Heart left ventricle (tissue), 13 donors: ENCODE results near the gene WDR5B.

Source experiments
- POLR2A ChIP-seq, 2 donors: fragments of 450-650 bp; IDR thresholded peaks; one replicate each; pipeline ENCODE4 v1.6.1; 2017; ENCODE audit warnings: antibody characterized with exemption in 2 of 2, mild to moderate bottlenecking in 2 of 2, moderate library complexity in 2 of 2
- TF ChIP-seq, protein P1 (sequence below), 12 donors: fragments of 200-600 bp; sonication (generic) in 4 of 12; IDR thresholded peaks; one replicate each; pipeline versions ENCODE4 v1.5.0 to v1.8.0; 2018 to 2022; ENCODE audit warnings: antibody characterized with exemption in 12 of 12, mild to moderate bottlenecking in 5 of 12
- donor health status: ischemic (EF 13 %, LVEDD 7.1; RV severe dilation, severe dysfunction).
- donor health status: DM: no; HTN: yes; CAD: no.
- donor health status: DM: no; HTN: no; CAD: no.
- donor health status: ischemic (EF 25% LVEDD 6.9; RV normal size, moderate dysfunction).
- donor health status: ischemic (EF 25% LVEDD 5.7; RV mildly dilated, moderate dysfunction).
- donor health status: ischemic (EF 35%, LVEDD 5.7; RV mildly dilated, moderate dysfunction).
- donor health status: nonischemic (EF 11% LVEDD 7.7; RV severe dilation, severe dysfunction).
- donor health status: DM: yes; HTN: yes; CAD: no.
- donor health status: PGD.
- donor health status: ischemic (EF 29% LVEDD 5.4; RV normal size, mild dysfunction).
- donor health status: nonischemic (EF 23%, LVEDD 6.1; RV moderate dilation, normal function).

DNA sequence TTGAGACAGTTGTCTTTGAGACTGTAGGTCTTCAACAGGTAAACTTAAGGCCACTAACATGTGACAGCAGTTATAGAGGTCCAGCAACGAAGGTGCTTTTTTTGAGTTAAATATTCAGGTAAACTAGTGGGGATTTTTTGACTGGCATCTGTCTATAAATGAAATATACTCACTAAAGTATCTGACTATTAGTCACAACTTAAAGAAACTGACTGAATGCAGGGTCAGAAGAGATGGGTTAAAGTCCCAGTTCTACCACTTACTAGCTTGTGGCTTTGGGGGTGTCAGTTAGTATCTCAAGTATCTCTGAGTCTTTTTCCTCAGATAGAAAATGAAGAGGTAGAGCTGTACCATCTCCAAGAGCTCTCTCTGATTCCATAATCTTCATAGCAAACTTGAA lies 50.8 kb downstream of the WDR5B start:
- TF ChIP-seq, protein P1, sequence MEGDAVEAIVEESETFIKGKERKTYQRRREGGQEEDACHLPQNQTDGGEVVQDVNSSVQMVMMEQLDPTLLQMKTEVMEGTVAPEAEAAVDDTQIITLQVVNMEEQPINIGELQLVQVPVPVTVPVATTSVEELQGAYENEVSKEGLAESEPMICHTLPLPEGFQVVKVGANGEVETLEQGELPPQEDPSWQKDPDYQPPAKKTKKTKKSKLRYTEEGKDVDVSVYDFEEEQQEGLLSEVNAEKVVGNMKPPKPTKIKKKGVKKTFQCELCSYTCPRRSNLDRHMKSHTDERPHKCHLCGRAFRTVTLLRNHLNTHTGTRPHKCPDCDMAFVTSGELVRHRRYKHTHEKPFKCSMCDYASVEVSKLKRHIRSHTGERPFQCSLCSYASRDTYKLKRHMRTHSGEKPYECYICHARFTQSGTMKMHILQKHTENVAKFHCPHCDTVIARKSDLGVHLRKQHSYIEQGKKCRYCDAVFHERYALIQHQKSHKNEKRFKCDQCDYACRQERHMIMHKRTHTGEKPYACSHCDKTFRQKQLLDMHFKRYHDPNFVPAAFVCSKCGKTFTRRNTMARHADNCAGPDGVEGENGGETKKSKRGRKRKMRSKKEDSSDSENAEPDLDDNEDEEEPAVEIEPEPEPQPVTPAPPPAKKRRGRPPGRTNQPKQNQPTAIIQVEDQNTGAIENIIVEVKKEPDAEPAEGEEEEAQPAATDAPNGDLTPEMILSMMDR (IDR thresholded peaks at IDR 0.05) = no peak
- no peak for TF ChIP-seq POLR2A (IDR thresholded peaks at IDR 0.05)
